Measurements from ENCODE around the gene SFMBT2.

SFMBT2 gene

GRCh38 chr10:7264313-7264756, 146.5 kb downstream of the SFMBT2 start:
- DNase-seq (ENCODE audit: low read depth), result no peak

GRCh38 chr10:7263616-7264015, 147.2 kb downstream of the SFMBT2 start:
- DNase-seq (ENCODE audit: low read depth), result no peak

- DNase-seq (ENCODE audit: low read depth), result no peak
These were observed 149.5 kb downstream of the SFMBT2 start for GRCh38 chr10:7261351-7261750.

- DNase-seq (ENCODE audit: low read depth), result no peak
These were observed 149.9 kb downstream of the SFMBT2 start for GRCh38 chr10:7260912-7261311.

- DNase-seq (ENCODE audit: low read depth), result no peak
These were observed 150.4 kb downstream of the SFMBT2 start for GRCh38 chr10:7260412-7260900.

GRCh38 chr10:7258948-7259523, 151.8 kb downstream of the SFMBT2 start:
- peak; percentile 59 for DNase-seq (ENCODE audit: low read depth)

GRCh38 chr10:7255517-7255916, 155.3 kb downstream of the SFMBT2 start:
- DNase-seq (ENCODE audit: low read depth), result no peak

GRCh38 chr10:7251696-7252465, 159.0 kb downstream of the SFMBT2 start:
- DNase-seq (ENCODE audit: low read depth), result no peak

- DNase-seq (ENCODE audit: low read depth), result no peak
These were observed 160.6 kb downstream of the SFMBT2 start for GRCh38 chr10:7250236-7250635.

- DNase-seq (ENCODE audit: low read depth), result no peak
These were observed 162.2 kb downstream of the SFMBT2 start for GRCh38 chr10:7248585-7249164.

GRCh38 chr10:7248148-7248547, 162.7 kb downstream of the SFMBT2 start:
- DNase-seq (ENCODE audit: low read depth), result no peak

- no peak for DNase-seq (ENCODE audit: low read depth)
These were observed 165.3 kb downstream of the SFMBT2 start for GRCh38 chr10:7245505-7245904.

- DNase-seq (ENCODE audit: low read depth), result no peak
These were observed 167.0 kb downstream of the SFMBT2 start for GRCh38 chr10:7243873-7244272.

GRCh38 chr10:7243139-7243538, 167.7 kb downstream of the SFMBT2 start:
- no peak for DNase-seq (ENCODE audit: low read depth)

- DNase-seq (ENCODE audit: low read depth), result no peak
These were observed 171.4 kb downstream of the SFMBT2 start for GRCh38 chr10:7239312-7239985.

GRCh38 chr10:7235376-7235775, 175.5 kb downstream of the SFMBT2 start:
- DNase-seq (ENCODE audit: low read depth), result no peak

GRCh38 chr10:7234109-7234508, 176.7 kb downstream of the SFMBT2 start:
- DNase-seq (ENCODE audit: low read depth), result no peak

GRCh38 chr10:7233259-7233991, 177.4 kb downstream of the SFMBT2 start:
- DNase-seq (ENCODE audit: low read depth), result no peak

- no peak for DNase-seq (ENCODE audit: low read depth)
These were observed 179.1 kb downstream of the SFMBT2 start for GRCh38 chr10:7231509-7232414.

GRCh38 chr10:7230951-7231350, 179.9 kb downstream of the SFMBT2 start:
- no peak for DNase-seq (ENCODE audit: low read depth)

- no peak for DNase-seq (ENCODE audit: low read depth)
These were observed 180.8 kb downstream of the SFMBT2 start for GRCh38 chr10:7230036-7230435.

All from stimulated activated CD4-positive, alpha-beta T cell treated with anti-CD3 and anti-CD28 coated beads, Interleukin-2, amount 100 ng/mL, for 4 hours (primary cell).